K562 (cell line): ENCODE data around the gene LCA5L. TPM values are rescaled to one million over a fixed set of nuclear protein-coding genes. Genes with fewer than 3 reads are reported as not detected.
A peak's percentile ranks its signal among the peaks of the same experiment; 100 is the strongest.

Experiments used
- ARID3A ChIP-seq: IDR thresholded peaks from 2 replicates; pipeline ENCODE4 v1.6.1; 2012; ENCODE audit warnings: low read depth, low read length, improper control_type of control experiment, borderline replicate concordance
- CCNT2 ChIP-seq: IDR thresholded peaks from 2 replicates; pipeline ENCODE4 v1.6.1; 2011; ENCODE audit warnings: borderline replicate concordance, low read depth, mild to moderate bottlenecking, moderate library complexity, mixed read lengths, low read length; ENCODE audit not compliant: insufficient read length; ENCODE audit errors: extremely low read depth
- E2F4 ChIP-seq: sonication (generic); formaldehyde crosslinking; IDR thresholded peaks from 2 replicates; pipeline ENCODE4 v1.8.0; 2022; ENCODE audit warnings: mild to moderate bottlenecking, low read depth, missing genetic modification reagents
- GATA2 ChIP-seq: sonication (generic); formaldehyde crosslinking; IDR thresholded peaks from 2 replicates; pipeline ENCODE4 v1.4.0; 2020; ENCODE audit warnings: mild to moderate bottlenecking, missing genetic modification reagents
- HIVEP1 ChIP-seq: fragments of 250-450 bp; sonication (Bioruptor Pico); IDR thresholded peaks from 2 replicates; pipeline ENCODE4 v1.4.0; 2020; ENCODE audit warnings: mild to moderate bottlenecking
- ILK ChIP-seq: fragments of 450-650 bp; IDR thresholded peaks from 2 replicates; pipeline ENCODE4 v1.6.1; 2016; ENCODE audit warnings: missing genetic modification characterization, low read depth, mild to moderate bottlenecking, missing compliant biosample characterization, moderate library complexity, borderline replicate concordance
- KAT8 ChIP-seq: fragments of 450-650 bp; IDR thresholded peaks from 2 replicates; pipeline ENCODE4 v1.6.1; 2016; ENCODE audit warnings: low read depth, mild to moderate bottlenecking
- KLF6 ChIP-seq: fragments of 250-450 bp; sonication (Bioruptor Pico); IDR thresholded peaks from 2 replicates; pipeline ENCODE4 v1.4.0; 2020; ENCODE audit warnings: mild to moderate bottlenecking, moderate library complexity, borderline replicate concordance
- MBD2 ChIP-seq: sonication (generic); IDR thresholded peaks from 2 replicates; pipeline ENCODE4 v1.6.1; 2016; ENCODE audit warnings: low read depth, borderline replicate concordance
- MTA1 ChIP-seq: fragments of 450-650 bp; IDR thresholded peaks from 2 replicates; pipeline ENCODE4 v1.6.1; 2017; ENCODE audit warnings: borderline replicate concordance
- THAP12 ChIP-seq: fragments of 250-450 bp; sonication (Bioruptor Pico); IDR thresholded peaks from 2 replicates; pipeline ENCODE4 v1.9.0; 2021; ENCODE audit warnings: mild to moderate bottlenecking, inconsistent platforms
- YY1 ChIP-seq, 3 experiments: IDR thresholded peaks; 2 replicates each; pipeline ENCODE4 v1.6.1; 2011; ENCODE audit warnings: low read length in 2 of 3, mild to moderate bottlenecking in 2 of 3, moderate library complexity in 2 of 3, borderline replicate concordance in 1 of 3, control low read depth in 1 of 3, low read depth in 1 of 3; ENCODE audit not compliant: insufficient read depth in 3 of 3, insufficient replicate concordance in 2 of 3, control insufficient read depth in 1 of 3, insufficient read length in 1 of 3; ENCODE audit errors: extremely low read depth in 1 of 3
- ZEB2 ChIP-seq: fragments of 450-650 bp; IDR thresholded peaks from 2 replicates; pipeline ENCODE4 v1.6.1; 2016
- ZNF217 ChIP-seq: sonication (generic); formaldehyde crosslinking; IDR thresholded peaks from 2 replicates; pipeline ENCODE4 v1.8.0; 2022; ENCODE audit warnings: mild to moderate bottlenecking, missing genetic modification reagents
- ZNF609 ChIP-seq: sonication (generic); formaldehyde crosslinking; IDR thresholded peaks from 2 replicates; pipeline ENCODE4 v1.8.1; 2023; ENCODE audit warnings: missing genetic modification reagents, mild to moderate bottlenecking, borderline replicate concordance
- ZNF717 ChIP-seq: fragments of 250-450 bp; sonication (Bioruptor Pico); IDR thresholded peaks from 2 replicates; pipeline ENCODE4 v1.5.0; 2021
- polyA plus RNA-seq, 8 experiments: library from polyadenylated mRNA; depleted of rRNA in 4 of 8; stranded (reverse) in 5 of 8; unstranded in 3 of 8; fragments of >200 nt; fragmentation: Nextera tagmentation in 2 of 8; fragmentation: Illumina TruSeq in 1 of 8; extraction: Ambion mirVana in 2 of 8; extraction: Trizol in 1 of 8; gene quantifications; 2 replicates each; pipeline versions ENCODE4 v1.2.1 to v1.2.3, GENCODE V29; 2011 to 2014; ENCODE audit warnings: inconsistent platforms in 1 of 8, missing spikeins in 1 of 8
- total RNA-seq, 7 experiments: library from RNA; depleted of rRNA in 6 of 7; stranded (reverse); fragments of >200 nt in 6 of 7; fragmentation: Illumina TruSeq in 2 of 7; extraction: Trizol in 2 of 7; gene quantifications; 2 replicates each; pipeline versions ENCODE4 v1.2.1 to v1.2.3, GENCODE V29; 2011 to 2021; ENCODE audit warnings: low replicate concordance in 1 of 7

Gene LCA5L
- total and polyA plus RNA-seq, 9 of the 15 experiments (the other 6 are each of a cell fraction or from before 2014, with no cell fraction given) = 1.8 to 4.9 (median 3.8) TPM

GRCh38 chr21:39388038-39388810, 57.4 kb downstream of the LCA5L start (continued):
- peak; percentile 67 for TF ChIP-seq CCNT2
- TF ChIP-seq ARID3A = no peak; the same call in 1 of the 2 replicates
- peak; percentile 35; the same call in 1 of the 2 replicates for TF ChIP-seq THAP12
- TF ChIP-seq KAT8 = no peak
- TF ChIP-seq ZEB2 = peak; percentile 40; the same call in 1 of the 2 replicates
- TF ChIP-seq ZNF609 (CRISPR knock-in tag) = no peak
- no peak for TF ChIP-seq ILK (tag)
- no peak for TF ChIP-seq GATA2 (CRISPR knock-in tag)
- TF ChIP-seq HIVEP1 (CRISPR knock-in tag) = peak; percentile 80; the same call in 1 of the 2 replicates
- peak in 2 of 3 experiments; percentile 37 to 42 for TF ChIP-seq YY1 (IDR thresholded peaks at IDR 0.05; ENCODE audit: borderline replicate concordance in 1 of 3, control insufficient read depth in 1 of 3, extremely low read depth in 1 of 3, insufficient read depth in 3 of 3, insufficient read length in 1 of 3, insufficient replicate concordance in 2 of 3, low read depth in 1 of 3, low read length in 2 of 3)
- TF ChIP-seq KLF6 = no peak
- TF ChIP-seq E2F4 (CRISPR knock-in tag) = no peak
- TF ChIP-seq ZNF717 (CRISPR knock-in tag) = no peak
- TF ChIP-seq ZNF217 (CRISPR knock-in tag) = no peak
- no peak for TF ChIP-seq MBD2
- TF ChIP-seq MTA1 = peak; percentile 56; the same call in 1 of the 2 replicates
